ENCODE measurements around the gene JPH2. TPM values are rescaled to one million over a fixed set of nuclear protein-coding genes. Genes with fewer than 3 reads are reported as not detected.
"Not testable (repeated sequence)": the region's sequence is repeated elsewhere in the genome, so short reads cannot be mapped to it uniquely, and the experiment has no call there.

Gene JPH2
- polyA plus RNA-seq, 4 donors, result 1.3 to 2.1 (median 1.4) TPM

DNA sequence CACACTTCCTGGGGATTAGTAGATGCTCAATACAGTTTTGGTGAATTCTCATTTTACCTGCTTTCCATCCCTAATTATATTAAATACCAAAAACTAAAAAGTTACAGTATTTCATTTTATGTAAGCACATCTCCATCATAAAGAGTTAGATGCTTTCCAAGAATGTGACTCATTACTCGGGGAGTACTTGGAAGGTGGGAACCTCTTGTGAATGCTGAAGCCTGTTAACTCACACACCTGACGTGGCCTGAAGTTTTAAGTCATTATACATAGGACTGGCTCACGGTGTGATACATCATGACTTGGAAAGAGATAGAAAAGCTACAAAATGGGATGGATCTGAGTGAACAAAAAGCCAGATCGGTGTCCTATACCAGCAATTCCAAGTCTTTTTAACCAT is 25.8 kb upstream of the JPH2 start:
- no peak for DNase-seq (ENCODE audit: low read depth in 4 of 4, low spot score in 3 of 4)

DNA sequence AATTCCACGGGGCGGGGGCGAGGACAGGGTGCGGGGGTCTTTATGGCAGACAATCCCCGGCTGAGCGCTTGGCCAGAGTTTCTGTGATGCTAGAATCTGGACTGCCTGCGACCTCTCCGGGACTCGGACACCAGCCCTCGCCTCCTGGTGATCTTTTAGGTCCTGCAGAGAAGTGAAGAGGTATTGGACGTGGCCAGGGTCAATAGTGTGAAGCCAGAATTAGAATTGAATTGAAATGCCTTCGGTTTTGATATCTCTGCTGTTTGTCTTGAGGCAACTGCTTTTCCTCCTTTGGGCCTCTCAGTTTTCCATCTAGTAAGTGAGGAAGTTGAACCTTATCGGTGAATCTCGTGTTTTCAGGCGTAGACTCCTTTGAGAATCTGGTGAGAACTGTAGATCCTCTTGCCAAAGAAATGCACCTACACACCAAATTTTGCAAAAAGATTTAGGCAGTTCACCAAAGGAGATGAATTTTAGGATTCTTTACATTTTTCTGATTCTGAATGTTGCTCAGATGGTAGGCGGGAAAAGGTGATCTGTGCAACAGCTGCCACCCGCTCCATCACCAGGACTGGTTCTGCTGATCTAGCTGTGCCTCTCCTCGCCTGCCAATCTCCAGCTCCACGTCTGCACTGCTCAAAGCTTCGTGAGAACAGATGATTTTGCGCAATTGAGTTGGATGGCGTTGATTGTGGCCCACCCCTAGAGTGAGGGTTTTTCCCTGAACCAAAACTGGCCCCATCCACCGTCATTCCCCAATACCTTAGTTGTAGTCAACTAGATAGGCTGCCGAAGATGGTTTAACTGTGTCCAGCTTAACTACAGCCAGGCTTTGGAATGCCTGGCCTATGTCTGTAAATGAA is 24.4 kb upstream of the JPH2 start:
- DNase-seq (ENCODE audit: low read depth in 4 of 4, low spot score in 3 of 4), result no peak

DNA sequence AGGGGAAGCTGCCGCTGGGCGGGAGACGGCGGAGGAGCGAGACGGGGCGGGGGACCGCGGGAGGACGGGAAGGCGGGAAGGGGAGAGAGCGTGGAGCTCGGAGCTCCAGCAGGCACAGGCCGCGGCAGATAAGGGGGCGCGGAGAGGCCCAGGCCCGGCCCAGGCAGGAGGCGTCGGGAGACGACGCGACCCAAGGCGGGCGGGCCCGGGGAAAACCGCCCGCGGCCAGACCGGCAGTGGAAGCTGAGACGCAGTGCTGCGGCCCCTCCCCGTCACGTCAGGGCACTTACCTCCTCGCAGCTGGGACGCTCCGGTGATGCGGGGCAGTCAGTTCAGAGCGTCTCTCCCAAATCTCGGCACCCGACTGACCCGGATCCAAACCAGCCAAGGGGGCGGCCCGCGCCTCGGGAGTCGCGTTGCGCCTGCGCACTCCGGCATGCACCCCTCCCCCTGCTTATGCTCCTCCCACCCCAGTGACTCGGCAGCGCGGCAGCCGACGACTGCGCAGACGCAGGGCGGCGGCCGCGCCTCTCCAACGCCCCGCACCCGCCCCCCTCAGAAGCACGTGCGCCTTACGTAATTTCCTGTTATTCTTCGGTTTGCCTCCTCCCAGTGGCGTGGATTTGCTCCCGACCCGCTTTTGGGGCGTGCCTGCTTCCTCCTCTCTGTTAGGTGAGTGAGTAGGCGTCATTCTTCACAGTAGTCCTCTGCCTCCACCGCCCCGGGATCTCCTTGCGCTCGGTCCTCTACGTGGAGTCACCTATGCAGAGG is 23.6 kb upstream of the JPH2 start, which contains the start of gene OSER1:
TSS of gene OSER1 (minus strand) at position 366 of the 771 bp plus-strand sequence. CDS start 3,814 bp downstream, outside the sequence.
- peak; percentile 93 to 96 (median 94) for DNase-seq (ENCODE audit: low read depth in 4 of 4, low spot score in 3 of 4)

DNA sequence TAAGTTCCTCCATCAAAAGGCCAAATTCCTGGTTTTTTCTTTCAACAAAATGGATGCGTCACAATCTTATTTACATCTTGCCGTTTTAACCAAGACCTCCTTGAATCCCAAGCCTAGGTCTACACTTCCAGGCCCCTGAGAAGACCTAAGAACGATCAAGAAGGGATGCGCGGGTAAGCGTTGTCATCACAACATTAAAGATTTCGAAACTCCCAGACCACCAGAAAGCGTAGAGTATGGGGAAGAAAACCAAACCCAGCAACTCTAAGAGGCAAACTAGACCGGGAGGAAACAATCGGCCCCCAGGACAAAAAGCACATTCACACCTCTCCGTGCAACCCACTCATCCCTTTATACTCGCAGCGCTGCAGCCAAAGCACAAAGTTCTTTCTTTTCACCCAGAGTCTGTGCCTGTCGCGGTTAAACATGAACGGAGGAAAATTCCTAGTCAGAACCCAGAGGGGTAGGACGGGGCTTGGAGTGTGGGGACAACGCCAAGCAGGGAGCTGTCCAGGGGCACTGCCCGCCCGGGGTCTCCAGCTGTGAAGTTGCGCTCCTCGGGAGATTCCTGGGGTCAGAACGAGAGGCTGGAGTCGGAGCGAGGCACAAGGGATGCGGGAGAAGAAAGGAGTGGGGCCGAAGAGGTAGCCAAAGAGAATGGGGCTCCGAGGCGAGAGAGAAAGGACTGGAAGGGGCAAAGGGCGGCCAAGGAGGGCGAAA is 22.9 kb upstream of the JPH2 start:
- DNase-seq (ENCODE audit: low read depth in 4 of 4, low spot score in 3 of 4), result no peak

DNA sequence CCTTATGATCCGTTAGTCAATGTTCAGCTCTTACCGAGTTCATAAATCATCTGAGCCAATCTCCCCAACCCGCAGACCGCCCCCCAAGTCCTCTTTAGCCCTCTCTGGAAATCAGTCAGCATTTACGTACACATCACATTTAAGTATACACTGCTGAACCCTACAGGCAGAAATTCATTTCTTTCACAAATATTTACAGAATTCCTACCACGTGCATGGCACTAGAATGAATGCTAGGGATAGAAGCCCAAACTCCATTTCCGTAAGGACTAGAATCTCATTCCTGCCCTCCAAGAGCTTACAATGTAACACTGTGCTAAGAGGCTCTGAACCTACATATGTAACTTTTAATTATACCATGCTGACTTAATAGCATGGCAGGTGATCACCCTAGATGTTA is 21.8 kb upstream of the JPH2 start:
- no peak for DNase-seq (ENCODE audit: low read depth in 4 of 4, low spot score in 3 of 4)

DNA sequence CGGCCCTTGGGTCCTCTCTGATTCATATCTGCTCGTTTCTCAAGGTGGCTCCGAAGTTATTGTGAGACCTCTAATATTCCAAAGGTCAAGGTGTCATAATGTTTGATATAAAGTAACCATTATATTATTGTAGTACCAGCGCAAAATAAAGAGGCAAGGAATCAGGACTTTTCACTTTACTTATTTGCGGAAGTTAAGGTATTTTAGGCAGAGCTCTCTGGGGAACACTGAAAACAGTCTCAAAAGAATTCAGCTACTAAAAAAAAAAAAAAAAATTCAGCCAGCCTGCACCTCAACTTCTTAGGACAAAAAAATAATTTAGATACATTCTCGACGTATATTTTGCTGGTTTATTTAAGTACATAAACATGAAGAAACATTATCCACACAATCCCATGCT is 21.2 kb upstream of the JPH2 start:
- no peak for DNase-seq (ENCODE audit: low read depth in 4 of 4, low spot score in 3 of 4)

DNA sequence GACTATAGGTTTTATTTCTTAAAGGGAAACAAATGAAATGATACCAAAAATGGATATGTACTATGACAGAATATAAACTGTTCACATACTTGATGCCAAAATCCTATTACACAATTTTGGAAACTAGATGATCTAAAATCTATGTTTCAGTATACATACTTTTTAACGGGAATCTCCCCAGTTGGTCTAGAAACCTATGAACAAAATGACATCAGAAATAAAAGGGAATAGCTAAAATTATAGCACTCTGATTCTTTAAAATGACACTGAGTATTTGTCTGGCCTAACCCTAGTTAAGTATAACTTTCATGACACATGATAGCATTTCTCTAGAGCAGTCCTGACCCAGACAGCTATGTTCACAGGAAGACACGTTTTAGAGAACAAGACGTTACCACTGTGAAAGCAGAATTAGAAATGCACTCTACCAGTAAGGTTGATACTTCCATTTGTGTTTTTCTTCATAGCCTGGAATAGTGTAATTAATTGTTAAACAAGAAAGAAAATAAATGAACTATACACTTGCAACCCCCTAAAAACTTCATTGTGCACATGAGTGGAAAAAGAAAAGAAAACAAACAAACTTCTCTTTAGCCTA is 20.2 kb upstream of the JPH2 start:
- DNase-seq (ENCODE audit: low read depth in 4 of 4, low spot score in 3 of 4), result no peak

DNA sequence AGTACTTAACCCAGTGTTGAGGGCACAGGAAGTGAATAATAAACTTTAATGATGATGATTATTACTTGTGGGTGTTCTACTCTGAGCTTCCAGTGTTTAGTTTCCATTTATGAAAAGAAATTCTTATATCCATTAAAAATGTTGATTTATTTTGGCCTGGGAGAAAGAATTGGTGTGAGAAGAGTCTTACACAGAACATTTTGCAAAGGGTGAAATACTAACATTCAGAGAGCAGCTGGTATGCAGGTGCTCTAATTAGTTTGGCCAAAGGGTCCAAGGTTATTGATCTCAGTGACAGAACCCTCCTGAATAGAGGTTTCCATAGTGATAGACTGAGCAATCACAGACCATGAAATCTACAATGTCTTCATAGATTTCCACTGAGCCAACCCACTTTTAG is 19.1 kb upstream of the JPH2 start:
- no peak for DNase-seq (ENCODE audit: low read depth in 4 of 4, low spot score in 3 of 4)

DNA sequence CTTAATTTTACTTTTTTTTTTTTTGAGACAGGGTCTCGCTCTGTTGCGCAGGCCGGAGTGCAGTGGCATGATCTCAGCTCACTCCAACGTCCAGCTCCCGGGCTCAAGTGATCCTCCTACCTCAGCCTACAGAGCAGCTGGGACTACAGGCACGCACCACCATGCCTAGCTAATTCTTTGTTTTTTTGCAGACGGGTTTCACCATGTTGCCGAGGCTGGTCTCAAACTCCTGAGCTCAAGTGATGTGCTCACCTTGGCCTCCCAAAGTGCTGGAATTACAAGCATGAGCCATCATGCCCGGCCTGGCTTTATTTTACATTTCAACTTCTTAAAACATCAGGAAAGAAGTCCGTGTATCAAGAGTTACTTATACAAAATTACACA is 17.8 kb upstream of the JPH2 start:
- no peak for DNase-seq (ENCODE audit: low read depth in 4 of 4, low spot score in 3 of 4)

DNA sequence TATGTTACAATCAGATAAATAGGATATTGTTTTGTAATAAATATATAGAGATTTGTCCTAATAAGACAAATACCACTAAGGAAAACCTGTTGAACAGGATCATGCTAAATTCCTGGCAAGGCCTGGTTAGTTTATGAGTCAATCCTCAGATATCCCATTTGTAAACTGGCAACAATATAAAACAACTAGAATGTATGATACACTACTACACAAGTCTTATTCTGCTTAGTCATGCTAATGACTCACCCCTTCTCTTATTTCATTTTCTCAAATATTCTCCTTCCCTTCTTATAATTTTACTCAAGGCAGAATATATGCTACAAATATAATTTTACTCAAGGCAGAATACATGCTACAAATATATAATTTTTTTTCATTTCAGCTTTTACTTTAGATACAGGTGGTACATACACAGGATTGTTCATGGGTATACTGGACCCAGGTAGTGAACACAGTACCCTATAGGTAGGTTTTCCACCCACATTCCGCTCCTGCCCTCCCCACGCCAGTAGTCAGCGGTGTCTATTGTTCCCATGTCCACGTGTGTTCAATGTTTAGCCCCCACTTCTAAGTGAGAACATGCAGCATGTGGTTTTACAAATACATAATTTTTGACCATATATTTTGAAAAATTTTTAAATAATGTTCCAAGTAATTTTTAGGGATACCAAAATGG is 17.3 kb upstream of the JPH2 start:
- DNase-seq (ENCODE audit: low read depth in 4 of 4, low spot score in 3 of 4), result no peak

DNA sequence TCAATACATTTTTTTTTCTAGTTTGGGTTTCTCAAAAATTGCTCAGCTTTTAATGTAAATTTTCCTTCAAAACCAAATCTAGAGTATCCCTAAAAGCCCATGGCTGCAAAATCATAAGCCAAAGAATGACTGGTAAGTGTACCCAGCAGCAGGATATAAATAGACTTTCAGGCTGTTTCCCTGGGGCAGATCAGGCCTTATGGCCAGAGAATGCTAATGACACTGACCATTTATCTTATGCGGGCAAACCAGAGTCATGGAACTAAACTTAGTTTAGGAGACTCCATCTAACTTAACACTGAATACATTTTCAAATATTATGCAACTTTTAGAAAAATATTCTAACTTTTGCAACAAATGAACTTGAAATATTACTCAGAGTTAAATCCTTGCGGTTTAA is 16.2 kb upstream of the JPH2 start:
- DNase-seq (ENCODE audit: low read depth in 4 of 4, low spot score in 3 of 4), result no peak

DNA sequence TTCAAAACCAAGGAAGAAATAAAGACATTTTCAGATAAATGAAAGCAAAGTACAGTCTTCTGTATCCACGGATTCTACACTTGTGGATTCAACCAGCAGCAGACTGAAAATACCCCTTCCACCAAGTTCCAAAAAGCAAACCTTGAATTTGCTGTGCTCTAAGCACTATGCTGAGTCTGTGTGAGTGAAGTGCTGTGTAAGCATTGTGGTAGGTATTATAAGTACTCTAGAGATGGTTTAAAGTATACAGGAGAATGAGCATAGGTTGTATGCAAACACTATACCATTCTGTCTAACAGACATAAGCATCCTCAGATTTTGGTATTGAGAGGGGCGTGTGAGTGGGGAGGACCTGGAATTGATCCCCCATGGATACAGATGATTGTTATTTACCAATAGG is 14.0 kb upstream of the JPH2 start:
- DNase-seq (ENCODE audit: low read depth in 4 of 4, low spot score in 3 of 4), result no peak

DNA sequence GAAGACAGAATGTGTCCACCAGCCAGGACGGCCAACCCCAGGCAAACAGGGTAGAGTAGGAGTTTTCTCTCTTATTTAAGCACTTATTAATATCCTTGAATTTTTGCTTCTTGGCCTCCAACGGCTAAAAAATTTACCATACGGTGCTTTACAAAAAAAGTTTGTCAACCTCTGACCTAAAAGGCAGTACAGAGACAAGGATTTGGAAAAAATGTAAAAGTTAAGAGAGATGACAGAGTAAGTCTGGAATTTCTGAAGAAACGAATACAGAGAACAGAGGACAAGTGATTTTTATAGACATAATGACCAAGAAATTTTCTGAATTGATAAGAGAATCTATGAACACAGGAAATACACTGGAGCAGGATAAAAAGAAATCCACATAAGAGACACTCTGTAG is 13.4 kb upstream of the JPH2 start:
- DNase-seq (ENCODE audit: low read depth in 4 of 4, low spot score in 3 of 4), result no peak

DNA sequence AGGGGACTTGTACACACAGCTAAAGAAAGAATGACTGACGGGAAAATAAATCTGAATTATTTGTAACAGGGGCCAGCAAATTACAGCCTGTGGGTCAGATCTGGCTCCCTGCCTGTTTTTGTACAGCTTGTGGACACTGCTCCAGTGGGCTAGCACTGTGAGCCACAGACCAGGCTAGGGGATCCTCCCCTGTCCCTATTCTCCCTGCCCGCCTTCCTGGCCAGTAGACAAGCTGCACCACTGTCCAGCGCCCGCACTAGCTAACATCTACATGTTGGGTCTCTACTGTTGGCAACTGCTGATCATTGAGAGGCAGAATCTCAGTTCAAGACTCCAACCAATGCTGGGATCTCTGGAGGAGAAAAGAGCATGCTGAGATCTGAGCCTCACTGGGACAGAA is 12.9 kb upstream of the JPH2 start:
- DNase-seq (ENCODE audit: low read depth in 4 of 4, low spot score in 3 of 4), result no peak

DNA sequence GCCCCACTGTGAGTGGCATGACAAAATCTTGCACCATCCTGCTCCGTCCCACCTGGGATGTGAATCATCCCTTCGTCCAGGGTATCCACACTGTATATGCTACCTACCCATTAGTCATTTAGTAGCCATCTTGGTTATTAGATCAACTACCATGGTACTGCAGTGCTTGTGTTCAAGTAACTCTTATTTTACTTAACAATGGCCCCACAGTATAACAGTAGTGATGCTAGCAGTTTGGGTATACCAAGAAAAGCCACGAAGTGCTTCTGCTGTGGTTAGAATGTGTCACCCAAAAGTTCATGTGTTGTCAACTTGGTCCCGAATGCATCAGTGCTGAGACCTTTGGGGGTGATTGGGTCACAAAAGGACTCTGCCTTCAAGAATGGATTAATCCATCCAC is 11.9 kb upstream of the JPH2 start:
- DNase-seq (ENCODE audit: low read depth in 4 of 4, low spot score in 3 of 4), result no peak

DNA sequence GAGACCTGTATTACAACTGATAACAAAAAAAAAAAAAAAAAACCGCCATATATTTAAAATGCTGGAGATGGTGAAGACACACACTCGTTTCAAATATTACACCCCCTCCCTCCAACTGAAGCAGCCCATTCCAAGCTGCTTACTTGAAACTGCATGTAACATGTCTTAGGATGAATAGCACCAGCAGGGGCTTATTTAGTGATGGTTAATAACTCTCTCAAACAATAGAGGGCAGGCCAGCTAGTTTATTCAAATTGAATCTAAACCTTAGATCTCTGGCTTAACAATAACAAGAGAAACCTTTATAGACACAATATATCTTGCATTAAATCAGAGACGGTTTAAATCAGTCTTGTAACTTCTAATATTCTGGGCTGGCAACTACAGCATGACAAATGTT is 9.3 kb upstream of the JPH2 start:
- no peak for DNase-seq (ENCODE audit: low read depth in 4 of 4, low spot score in 3 of 4)

DNA sequence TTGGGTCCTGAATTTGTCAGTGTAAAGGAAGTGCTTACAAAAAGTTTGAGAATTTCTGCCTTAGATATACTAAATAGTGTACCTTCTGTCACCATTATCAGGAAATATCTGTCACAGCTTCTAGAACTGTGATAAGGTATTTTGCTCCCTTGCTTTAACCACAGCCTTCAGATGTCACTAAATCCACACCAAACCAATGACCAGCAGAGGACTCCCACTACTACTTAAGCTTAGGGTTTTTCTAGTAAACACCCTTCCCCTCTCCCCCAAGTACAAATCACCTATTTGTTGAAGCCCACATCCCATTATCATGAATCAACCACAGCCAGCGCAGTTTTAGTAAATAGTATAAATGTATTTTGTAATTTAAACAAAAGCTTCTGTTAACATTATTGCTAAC is 8.6 kb upstream of the JPH2 start:
- no peak for DNase-seq (ENCODE audit: low read depth in 4 of 4, low spot score in 3 of 4)

DNA sequence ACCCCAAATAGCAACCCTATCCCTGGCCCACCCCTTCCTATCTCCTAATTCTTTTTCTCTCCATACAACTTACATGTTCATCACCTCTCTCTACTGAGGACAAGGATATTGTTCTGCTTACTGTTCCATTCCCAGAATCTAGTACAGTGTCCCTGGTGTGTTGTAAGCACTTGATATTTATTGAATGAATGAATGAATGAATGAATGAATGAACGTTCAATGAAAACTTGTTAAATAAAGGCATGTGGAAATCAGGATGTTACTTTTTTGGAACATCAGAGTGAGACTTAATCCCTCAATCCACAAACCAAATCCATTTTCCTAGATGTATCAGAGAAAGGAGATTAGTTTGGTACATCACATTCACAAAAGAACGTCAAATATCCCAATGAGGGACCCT is 6.8 kb upstream of the JPH2 start:
- no peak for DNase-seq (ENCODE audit: low read depth in 4 of 4, low spot score in 3 of 4)

DNA sequence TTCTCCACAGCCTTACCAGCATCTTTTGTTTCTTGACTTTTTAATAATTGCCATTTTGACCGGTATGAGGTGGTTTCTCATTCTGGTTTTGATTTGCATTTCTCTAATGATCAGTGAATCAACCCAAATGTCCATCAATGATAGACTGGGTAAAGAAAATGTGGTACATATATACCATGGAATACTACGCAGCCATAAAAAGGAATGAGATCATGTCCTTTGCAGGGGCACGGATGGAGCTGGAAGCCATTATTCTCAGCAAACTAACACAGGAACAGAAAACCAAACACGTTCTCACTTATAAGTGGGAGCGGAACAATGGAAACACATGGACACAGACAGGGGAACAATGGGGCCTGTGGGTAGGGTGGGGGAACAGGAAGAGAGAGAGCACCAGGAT is 4.7 kb upstream of the JPH2 start:
- DNase-seq (ENCODE audit: low read depth in 4 of 4, low spot score in 3 of 4), result not testable (repeated sequence)

DNA sequence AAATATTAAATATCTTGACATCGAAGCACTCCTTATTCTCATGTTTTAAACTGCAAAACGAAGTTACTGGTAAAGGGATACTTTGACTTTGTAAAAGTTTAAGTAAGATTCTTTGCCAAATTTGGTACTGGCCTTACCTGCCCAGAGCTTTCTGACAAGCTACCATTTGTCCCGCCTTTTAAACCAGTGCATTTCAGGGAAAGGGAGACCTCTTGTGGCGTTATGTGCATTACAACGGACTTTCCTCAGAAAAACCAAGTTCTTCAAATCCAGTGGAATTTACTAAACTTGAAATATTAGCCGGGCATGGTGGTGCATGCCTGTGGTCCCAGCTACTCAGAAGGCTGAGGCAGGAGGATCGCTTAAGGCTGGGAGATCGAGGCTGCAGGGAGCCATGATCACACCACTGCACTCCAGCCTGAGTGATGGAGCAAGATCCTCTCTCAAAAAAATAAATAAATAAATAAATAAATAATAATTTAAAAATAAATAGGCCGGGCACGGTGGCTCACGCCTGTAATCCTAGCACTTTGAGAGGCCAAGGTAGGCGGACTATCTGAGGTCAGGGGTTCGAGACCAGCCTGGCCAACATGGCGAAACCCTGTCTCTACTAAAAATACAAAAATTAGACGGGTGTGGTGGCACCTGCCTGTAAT is 3.3 kb upstream of the JPH2 start:
- DNase-seq (ENCODE audit: low read depth in 4 of 4, low spot score in 3 of 4), result peak in 3 of 4 donors; percentile 69 to 71 (median 70)
